HG02973 (cell line): Measurements from ENCODE around the gene RASGEF1B.
A peak's percentile ranks its signal among the peaks of the same experiment; 100 is the strongest.

ENCODE experiments used
- ATAC-seq: cut with Tn5 transposase; IDR thresholded peaks from one replicate; pipeline ENCODE4 v1.9.1; 2021; ENCODE audit warnings: moderate library complexity; ENCODE audit not compliant: unreplicated experiment

Gene RASGEF1B

DNA sequence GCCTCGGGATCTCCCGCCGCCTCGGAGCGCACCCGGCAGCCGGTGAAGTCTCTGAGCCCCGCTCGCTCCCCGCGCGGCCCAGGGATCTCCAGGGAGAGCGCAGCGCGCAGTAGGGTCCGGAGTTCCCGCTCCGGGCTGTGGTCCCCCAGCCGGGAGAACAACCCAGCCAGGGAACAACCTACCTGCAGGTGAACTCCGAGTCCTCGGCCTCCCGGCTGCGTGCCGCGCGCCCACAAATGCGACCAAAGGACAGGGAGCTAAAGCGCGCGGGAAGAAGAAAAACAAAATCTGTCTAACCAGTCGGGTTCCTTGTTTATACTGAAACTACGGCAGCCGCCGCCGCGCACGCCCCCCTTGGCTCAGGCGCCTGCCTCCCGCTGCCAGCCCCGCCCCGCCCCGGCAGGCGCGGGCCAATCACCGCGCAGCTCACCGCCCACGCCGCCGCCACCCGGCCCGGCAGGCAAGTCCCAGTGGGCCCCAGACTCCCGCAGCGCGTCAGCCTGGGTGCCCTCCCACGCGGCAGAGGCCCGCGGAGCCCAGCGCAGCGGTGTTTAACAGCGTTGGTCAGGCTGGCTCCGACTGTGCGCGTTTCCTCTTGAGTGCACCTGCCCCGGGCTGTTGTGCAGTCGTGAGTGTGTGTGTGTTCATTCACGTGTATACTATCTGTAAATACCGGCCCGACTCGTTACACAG, at the start of gene RASGEF1B:
Gene RASGEF1B, minus strand, starts transcription at position 320 of the 693 bp plus-strand sequence. CDS start 12,399 bp downstream, outside the sequence.
- peak; percentile 92 for ATAC-seq

DNA sequence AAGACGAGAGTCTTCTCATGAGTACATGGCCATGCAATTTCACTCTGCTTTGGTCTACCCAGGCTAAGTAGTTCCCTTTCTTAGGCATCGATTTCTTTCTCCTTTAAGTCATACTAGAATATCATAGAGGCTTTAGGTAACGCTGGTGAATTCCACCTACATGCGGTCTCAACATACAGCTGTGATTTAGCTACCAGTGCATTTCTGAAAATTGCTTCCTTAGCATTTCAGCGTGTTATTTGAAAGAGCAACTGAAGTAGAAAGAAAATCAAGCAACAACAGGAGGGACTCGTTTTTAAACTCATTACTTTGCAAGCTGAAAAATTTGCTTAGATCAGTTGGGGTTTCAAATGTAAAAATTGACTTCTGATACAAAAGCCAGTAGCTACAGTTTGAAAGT, 48.1 kb upstream of the RASGEF1B start:
- no peak for ATAC-seq

DNA sequence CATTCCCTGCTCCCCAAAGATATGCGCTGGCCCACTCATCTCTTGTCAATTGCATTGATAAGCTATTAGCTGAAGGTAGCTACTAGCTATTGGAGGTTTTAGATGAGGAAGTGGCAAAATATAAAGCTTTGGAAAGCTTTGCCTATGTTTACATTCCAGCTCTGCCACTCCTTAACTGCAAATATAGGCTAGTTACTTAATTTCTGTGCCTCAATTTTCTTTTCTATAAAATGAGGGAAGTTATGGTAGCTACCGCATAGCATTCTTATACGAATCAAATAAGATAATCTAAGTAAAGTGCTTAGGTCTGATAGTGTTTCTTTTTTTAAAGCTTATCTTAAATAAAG, 47.7 kb upstream of the RASGEF1B start:
- no peak for ATAC-seq

GRCh38 chr4:81518762-81519426, 47.2 kb upstream of the RASGEF1B start:
- no peak for ATAC-seq

DNA sequence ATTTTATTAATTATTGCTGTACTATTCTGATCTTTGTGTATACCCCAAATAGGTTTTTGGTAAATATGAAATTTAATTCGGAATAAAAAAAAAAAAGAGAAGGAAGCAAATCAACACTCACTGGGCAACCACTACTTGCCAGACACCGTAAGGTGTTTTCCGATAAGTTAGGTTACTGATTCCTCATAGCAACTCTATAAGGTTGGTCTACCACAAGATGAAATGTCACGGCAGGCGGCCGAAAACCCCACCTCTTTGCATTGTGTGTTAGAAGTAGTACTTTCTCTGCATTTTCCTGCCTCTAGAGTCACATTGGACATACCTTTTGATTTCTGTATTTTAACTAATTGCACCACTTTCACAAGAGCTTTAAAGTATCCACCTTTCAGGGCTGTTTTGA, 44.5 kb upstream of the RASGEF1B start:
- no peak for ATAC-seq

GRCh38 chr4:81512757-81513501, 41.2 kb upstream of the RASGEF1B start:
- no peak for ATAC-seq

DNA sequence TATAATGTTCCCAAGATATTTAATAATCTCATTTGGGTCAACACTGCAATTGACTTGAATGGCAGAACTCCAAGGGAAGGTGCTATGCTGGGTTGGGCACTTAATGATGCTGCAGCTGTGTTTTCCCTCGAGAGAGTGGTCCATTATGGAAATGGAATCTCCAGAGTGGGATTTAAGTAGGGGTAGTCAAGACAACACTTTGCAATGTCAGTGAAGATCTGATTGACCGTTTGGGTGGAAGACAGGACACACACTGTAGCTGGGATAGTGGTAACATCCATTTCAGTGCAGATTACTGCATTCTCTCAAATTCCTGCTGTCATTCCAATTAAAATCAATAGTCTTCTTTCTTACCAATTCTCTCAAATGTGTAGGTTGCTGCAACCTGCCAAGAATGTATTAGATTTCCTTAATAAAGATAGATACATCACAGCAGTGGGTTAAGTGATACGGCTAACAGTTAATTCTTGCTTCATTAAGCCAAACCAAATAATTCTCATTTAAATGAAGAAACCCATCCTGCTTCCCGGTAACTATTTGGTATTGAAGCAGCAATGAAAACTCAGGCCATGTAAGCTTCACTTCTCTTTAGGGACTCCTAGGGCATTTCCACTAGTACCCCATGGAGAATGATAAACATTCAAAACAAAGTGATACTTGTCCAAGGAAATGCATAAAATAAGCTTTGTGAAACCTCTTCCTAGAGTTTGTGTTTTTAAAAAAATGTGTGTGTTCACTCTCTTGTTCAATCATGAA, 40.5 kb upstream of the RASGEF1B start:
- no peak for ATAC-seq

- ATAC-seq: no peak
These were observed 39.0 kb upstream of the RASGEF1B start for GRCh38 chr4:81510643-81511178.

DNA sequence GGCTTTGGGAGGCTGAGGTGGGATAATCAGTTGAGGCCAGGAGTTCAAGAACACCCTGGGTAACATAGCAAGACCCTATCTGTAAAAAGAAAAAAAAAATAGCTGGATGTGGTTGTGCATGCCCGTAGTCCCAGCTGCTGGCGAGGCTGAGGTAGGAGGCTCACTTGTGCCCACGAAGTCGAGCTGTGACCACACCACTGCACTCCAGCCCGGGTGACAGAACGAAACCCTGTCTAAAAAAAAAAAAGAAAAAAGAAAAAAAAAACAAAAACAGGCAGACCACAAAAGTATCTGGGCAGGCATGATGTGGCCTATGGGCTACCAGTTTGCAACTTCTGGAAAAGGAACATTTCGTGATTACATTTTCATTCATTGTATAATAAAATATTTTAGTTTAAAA, 38.1 kb upstream of the RASGEF1B start:
- ATAC-seq: no peak

DNA sequence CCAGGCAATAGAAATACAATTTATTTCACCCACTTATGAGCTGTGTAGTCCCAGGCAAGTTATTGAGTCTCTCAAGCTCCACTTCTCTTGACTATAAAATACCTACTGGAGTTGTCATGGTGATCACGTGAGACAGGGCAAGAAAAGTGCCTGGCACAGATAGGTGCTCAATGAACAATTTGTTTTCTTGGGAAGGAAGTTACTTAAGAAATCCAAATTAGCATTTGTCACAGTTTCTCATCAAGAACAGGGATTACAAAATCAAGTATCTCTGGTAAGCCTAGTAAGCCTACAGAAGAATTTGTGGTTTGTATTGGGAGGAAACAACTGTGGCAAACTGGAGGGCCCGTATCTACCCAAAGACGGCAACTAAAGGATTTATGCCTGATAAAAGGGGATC, 37.5 kb upstream of the RASGEF1B start:
- ATAC-seq: no peak

- no peak for ATAC-seq
These were observed 36.9 kb upstream of the RASGEF1B start for GRCh38 chr4:81508411-81509185.

GRCh38 chr4:81507530-81507929, 35.8 kb upstream of the RASGEF1B start:
- ATAC-seq: no peak

DNA sequence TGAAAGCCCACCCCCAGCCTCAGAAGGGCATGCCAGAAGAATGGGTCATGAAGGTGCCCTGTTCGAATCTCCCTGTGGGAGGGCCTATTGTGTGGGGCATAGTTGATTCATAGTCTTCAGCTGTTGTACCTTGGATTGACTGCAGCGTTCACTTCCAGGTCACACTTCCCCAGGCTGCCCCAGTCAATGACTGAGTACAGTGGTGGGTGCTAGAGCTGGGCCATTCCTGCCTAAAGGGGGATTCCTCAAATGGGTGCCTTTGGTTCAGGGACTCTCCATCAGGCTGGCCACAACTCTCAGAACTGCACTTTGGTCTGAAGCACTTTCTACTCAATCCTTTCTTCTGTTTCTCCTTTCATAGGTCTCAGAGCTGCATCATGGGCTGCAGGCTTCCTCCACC, 35.0 kb upstream of the RASGEF1B start:
- peak; percentile 68 for ATAC-seq

- ATAC-seq: no peak
These were observed 34.0 kb upstream of the RASGEF1B start for GRCh38 chr4:81505726-81506125.

- ATAC-seq: peak; percentile 53
These were observed 33.4 kb upstream of the RASGEF1B start for GRCh38 chr4:81505004-81505598.

DNA sequence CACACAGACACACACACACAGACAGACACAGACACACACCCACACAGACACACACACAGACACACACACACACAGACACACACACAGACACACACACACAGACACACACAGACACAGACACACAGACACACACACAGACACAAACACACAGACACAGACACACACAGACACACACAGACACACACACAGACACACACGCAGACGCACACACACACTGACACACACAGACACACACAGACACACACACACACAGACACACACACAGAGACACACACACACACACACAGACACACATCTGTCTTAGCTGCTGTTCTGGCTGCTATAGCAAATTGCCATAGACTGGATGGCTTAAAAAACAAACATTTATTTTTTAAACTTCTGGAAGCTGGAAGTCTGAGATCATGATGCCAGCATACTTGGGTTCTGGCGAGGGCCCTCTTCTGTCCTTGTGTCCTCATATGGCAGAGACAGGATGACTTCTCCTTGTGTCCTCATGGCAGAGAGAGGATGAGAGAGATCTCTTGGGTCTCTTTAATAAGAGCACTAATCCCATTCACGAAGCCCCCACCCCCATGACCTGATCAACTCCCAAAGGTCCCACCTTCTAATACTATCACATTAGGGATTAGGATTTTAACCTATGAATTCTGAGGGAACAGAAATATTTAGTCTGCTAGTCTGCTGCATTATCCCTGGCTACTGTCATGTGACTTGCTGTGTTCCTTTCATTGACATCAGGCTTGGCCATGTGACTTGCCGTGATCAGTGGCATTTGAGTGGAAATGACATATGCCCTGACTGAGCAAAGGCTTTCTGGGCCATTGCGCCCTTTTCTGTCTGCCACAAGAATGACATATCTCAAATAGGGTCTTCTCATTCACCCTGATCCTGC, 32.7 kb upstream of the RASGEF1B start:
- no peak for ATAC-seq

- no peak for ATAC-seq
These were observed 31.9 kb upstream of the RASGEF1B start for GRCh38 chr4:81503586-81503985.

GRCh38 chr4:81502564-81502963, 30.9 kb upstream of the RASGEF1B start:
- no peak for ATAC-seq

DNA sequence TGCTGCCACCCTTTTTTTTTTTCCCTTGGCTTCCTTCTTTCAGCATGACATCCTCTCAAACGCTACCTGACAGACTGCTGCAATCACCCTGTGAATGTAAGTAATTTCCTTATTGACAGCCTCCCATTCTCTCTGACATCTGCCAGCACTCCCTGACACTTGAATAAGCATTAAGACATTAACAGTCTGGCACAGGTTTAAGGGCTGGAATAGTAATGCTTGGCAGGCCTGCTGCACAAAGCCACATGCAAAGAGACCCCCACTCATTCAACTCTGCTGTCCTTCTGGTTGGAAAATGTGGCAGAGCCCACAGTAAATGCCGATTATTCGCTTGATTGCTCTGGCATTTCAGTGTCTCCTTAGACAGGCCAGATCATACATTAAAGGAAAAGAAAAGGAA, 28.1 kb upstream of the RASGEF1B start:
- no peak for ATAC-seq
